Vagina (tissue), 2 donors: Measurements from ENCODE around the gene RIC8B.

ENCODE experiments used
- CTCF ChIP-seq, 3 experiments: fragments of 450-650 bp in 2 of 3; fragments of 200-600 bp in 1 of 3; sonication (generic) in 1 of 3; IDR thresholded peaks; one replicate each; pipeline ENCODE4 v1.5.1; 2017 to 2019; ENCODE audit warnings: antibody characterized with exemption in 3 of 3, mild to moderate bottlenecking in 2 of 3, moderate library complexity in 2 of 3
- POLR2A ChIP-seq, 2 donors: fragments of 450-650 bp; IDR thresholded peaks; one replicate each; pipeline ENCODE4 v1.6.1; 2017; ENCODE audit warnings: antibody characterized with exemption in 2 of 2, mild to moderate bottlenecking in 2 of 2, moderate library complexity in 2 of 2
- POLR2AphosphoS5 ChIP-seq, 2 donors: sonication (generic); formaldehyde crosslinking; IDR thresholded peaks; one replicate each; pipeline ENCODE4 v1.9.0; 2017; ENCODE audit warnings: antibody characterized with exemption in 2 of 2, mild to moderate bottlenecking in 2 of 2, low read depth in 1 of 2; ENCODE audit not compliant: insufficient read depth in 1 of 2

- TF ChIP-seq CTCF (IDR thresholded peaks at IDR 0.05) (no peak), POLR2AphosphoS5 (IDR thresholded peaks at IDR 0.05; ENCODE audit: insufficient read depth in 1 of 2, low read depth in 1 of 2) (no peak), POLR2A (IDR thresholded peaks at IDR 0.05) (no peak)
Measured at GRCh38 chr12:106815741-106816140, 41.3 kb downstream of the RIC8B start.
